HG03108 (cell line): ENCODE results near the gene ARHGAP25.

ENCODE experiments used
- ATAC-seq: cut with Tn5 transposase; IDR thresholded peaks from one replicate; pipeline ENCODE4 v1.9.1; 2021; ENCODE audit warnings: moderate library complexity; ENCODE audit not compliant: unreplicated experiment

The ARHGAP25 gene

GRCh38 chr2:68828887-68829708, 94.5 kb downstream of the ARHGAP25 start:
- ATAC-seq: no peak

DNA sequence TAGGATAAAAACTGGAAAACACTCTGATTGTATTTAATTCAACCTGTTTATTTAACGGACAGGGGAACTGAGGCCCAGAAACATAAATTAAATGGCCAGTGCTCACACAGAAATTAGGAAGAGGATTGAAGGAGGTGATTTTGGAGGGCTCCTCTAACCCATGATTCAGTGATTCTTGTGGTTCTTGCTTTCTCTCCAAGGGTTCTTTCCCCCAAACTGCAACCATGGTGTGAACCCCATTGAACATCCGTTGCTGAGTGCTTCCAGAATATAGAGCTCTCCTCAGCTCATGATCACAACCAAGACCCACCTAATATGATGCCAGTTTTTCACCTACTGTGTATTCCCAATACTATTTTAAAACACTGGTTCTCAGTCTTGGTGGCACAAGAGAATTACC, 95.1 kb downstream of the ARHGAP25 start:
- ATAC-seq: no peak

- ATAC-seq: no peak
Measured at GRCh38 chr2:68831686-68832232, 97.1 kb downstream of the ARHGAP25 start.

GRCh38 chr2:68832233-68832869, 97.7 kb downstream of the ARHGAP25 start:
- ATAC-seq: peak; percentile 66

DNA sequence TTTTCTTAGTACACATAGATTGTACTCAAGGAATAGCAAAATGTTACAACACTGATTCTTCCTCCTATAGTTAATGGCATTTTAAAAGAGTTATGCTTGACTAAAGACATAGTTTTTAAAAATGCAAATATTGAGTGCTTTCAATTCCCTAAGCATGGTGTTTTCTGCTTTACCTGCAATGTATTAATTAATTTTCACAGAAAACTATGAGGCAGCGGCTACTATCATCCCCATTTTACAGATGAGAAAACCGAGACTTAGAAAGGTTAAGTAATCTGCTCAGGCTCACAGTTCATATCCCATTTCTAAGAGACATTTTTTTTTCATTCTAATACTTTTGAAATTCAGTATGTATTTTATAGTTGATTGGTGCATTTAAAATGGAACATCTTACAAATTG, 98.6 kb downstream of the ARHGAP25 start:
- ATAC-seq: no peak

GRCh38 chr2:68834737-68835376, 100.2 kb downstream of the ARHGAP25 start:
- no peak for ATAC-seq

DNA sequence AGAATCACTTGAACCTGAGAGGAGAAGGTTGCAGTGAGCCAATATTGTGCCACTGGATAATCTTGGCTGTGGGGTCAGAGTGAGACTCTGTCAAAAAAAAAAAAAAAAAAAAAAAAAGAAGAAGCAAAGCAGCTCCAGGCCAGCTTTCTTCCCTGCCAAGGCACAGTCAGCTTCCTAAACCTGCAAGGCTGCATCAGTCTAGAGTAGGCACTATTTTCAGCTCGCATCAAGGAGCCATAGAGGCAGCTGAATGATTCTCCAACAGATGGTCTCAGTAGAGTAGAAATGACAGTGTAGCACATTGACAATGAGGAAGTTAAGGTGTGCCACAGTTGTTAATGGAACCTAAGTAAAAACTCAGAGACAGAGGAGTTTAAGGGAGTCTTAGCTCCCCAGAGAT, 101.0 kb downstream of the ARHGAP25 start:
- no peak for ATAC-seq

DNA sequence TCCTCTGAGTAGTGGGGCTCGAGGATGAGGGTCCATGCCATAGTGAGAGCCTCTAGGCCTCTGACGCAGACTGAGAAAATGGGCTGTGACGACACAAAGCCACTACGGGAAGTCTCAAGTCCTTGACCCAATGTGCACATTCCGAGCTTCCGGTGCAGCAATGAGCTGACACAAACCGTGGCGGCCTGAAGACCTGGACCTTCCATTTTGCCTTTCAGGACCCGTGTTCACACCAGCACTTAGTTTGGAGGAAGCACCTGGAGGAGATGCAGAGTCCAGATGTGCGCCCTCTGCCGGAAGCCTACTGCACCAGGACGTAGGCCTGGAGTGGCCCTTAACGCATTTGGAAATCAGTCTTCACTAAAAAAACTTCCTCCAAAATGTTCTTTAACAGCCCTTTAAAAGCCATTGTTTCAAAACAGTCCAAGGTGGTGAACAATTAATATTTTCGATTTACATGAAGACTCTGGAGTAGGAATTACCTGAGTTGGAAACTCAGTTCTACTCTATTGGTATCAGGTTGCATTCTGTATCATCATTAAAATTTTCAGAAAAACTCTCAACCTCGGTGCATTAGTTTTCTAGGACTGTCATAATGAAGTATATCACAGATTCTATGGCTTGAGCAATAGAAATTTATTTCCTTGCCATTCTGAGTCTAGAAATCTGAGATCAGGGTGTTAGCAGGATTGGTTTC, 102.7 kb downstream of the ARHGAP25 start:
- ATAC-seq: no peak

DNA sequence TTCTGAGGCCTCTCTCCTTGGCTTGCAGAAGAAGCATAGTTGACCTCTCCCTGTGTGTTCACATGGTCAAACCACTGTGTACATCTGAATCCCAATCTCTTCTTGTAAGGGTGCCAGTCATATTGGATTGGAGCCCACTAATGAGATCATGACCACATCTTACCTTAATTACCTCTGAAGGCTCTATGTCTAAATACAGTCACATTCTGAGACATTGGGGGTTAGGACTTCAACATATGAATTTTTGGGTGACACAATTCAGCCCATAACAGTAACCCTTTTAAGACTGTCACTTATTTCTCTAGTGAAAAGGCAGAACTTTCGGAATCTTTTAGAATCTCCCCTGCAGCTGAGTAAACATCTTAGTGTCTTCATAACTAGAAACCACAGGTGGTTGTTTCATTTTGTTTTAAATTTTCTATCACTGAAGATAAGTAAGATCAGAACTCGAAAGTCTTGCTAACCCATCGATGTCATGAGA, 103.3 kb downstream of the ARHGAP25 start:
- ATAC-seq: peak; percentile 45

GRCh38 chr2:68838641-68839040, 104.0 kb downstream of the ARHGAP25 start:
- no peak for ATAC-seq

- no peak for ATAC-seq
Measured at GRCh38 chr2:68839260-68839833, 104.7 kb downstream of the ARHGAP25 start.

DNA sequence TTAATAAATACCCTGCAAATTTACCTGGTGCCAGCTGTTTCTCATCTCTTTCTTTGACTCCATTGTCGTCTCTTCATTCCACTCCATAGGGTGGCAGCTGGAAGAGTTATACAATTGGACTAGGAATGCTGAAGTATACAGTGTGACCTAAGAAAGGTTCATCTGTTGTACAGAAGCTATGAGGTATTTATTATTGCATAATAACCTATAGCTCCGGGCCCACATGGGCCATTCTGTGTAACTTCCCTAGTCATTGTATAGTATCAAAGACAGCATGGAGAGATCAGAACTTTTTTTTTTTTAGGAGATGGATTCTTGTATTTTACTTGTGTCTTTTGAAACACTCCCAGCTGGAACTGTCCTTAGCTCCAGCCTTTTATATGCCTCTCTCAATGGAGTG, 110.4 kb downstream of the ARHGAP25 start:
- no peak for ATAC-seq

- no peak for ATAC-seq
Measured at GRCh38 chr2:68846091-68846490, 111.5 kb downstream of the ARHGAP25 start.

DNA sequence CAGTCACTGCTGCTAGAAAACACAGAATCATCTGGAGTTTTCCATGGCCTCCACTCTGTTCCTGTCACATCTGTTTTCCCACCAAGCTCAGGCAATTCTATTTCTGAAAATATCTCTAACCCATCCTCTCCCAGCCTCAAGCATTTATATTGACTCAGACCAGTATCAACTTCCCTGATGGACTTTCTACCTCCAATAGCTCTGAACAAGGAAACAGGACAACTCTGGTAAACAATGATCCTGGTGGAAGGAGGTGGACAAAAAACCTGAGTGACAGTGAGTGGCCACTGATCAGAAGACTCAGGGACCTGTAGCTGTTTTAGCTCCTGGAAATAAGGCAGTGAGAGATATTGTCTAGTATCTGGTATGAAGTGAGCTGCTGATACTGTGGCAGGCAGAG, 113.1 kb downstream of the ARHGAP25 start:
- no peak for ATAC-seq

GRCh38 chr2:68849579-68850030, 115.0 kb downstream of the ARHGAP25 start:
- ATAC-seq: no peak

DNA sequence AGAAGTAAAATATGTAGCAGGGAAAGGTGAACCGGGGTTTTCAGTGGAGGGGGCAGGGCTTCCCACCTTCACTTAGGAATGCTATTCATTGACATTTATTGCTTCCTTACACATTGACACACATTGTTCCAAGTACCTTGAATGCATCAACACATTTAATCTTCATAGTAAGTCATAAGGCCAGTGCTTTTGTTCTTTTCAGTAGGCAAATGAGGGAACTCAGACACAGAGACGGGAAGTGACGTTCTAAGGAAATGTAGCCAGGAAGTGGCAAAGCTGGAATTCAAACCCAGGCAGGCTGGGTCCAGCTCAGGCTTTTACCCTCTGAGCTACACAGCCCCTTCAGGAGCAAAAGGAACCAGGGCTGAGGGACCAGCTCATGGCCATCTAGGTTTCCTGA, 115.9 kb downstream of the ARHGAP25 start:
- ATAC-seq: no peak

- no peak for ATAC-seq
Measured at GRCh38 chr2:68853035-68853434, 118.4 kb downstream of the ARHGAP25 start.

DNA sequence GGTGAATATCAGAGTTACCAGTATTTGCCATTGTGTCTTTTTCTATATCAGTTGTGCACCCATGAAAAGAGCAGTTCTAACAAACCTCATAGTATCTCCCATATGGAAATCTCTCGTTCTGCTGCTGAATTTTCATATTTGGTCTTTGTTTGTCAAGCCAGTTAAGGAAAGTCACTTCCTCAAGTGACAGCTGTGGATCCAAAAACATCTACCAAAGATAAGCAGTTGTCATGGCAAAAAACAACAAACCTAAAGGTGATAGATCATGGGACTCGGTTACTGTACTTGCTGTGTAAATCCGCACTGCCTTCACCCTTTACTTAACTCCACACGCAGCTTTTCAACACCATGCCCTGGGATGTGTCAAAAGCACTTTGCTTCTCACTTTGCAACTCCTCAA, 119.3 kb downstream of the ARHGAP25 start:
- no peak for ATAC-seq

DNA sequence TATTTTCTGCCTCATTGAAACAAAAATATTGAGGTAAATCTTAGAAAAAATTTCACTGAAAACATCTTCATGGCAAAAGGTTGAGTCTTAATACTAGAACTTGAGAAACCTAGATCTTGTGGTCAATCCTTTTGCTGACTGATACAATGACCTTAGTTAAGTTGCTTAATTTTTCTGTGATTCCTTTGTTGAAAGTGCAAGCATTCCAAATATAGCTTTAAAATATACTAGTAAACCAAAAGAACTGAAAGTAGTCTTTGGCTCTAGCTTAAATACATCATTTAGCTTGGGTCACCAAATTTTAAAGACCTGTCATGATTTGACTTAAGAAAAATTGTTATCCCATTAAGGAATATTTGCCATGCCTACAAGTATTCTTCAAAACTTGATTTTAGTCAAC, 119.9 kb downstream of the ARHGAP25 start:
- ATAC-seq: no peak

DNA sequence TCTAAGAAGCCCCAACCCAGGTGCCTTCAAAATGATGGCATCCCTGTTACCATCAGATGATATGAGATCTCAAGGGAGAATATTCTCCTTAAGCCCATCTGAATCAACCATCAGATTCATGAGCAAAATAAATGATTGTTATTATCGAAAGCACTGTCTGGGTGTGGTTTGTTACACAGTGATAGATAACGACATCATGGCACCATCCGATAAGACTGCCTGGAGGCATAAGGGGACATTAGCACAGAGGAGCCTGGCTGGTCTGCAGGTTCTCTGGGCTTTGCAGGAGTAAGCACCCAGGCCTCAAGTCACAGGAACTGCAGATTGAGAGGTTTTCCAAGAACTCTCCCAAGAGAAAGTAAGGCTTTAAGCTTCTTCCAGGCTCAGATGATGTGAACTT, 120.9 kb downstream of the ARHGAP25 start:
- ATAC-seq: no peak
